Measurements from ENCODE around the gene ELOVL7. TPM values are rescaled to one million over a fixed set of nuclear protein-coding genes. Genes with fewer than 3 reads are reported as not detected.
"Not testable (repeated sequence)": the region's sequence is repeated elsewhere in the genome, so short reads cannot be mapped to it uniquely, and the experiment has no call there.

ELOVL7 gene
- total and polyA plus RNA-seq, 4 experiments from 2014 or later: not detected

- H3K36me3 ChIP-seq (ENCODE audit: insufficient read depth, low read length): no peaks in the 10 kb centered on the region
- ChIA-PET POLR2A (ENCODE audit: partially characterized antibody) (no interaction called here), CTCF (ENCODE audit: partially characterized antibody) (no interaction called here)
- no peak for DNase-seq
- H3K4me1 ChIP-seq (ENCODE audit: insufficient read depth, low read length): no peaks in the 10 kb centered on the region
- no peak overlapping the region for H3K27ac ChIP-seq (ENCODE audit: low read depth, low read length)
- no peaks in the 10 kb centered on the region for H3K9me3 ChIP-seq (ENCODE audit: control insufficient read depth in 1 of 2, low read length in 2 of 2)
- no peak overlapping the region for H3K4me3 ChIP-seq (ENCODE audit: low read length in 2 of 2)
- Mint-ChIP-seq H3K4me3 (no peak overlapping the region), H3K9me3 (peaks cover 0 to 7% (median 0%) of the 10 kb centered on the region in 8 donors), H3K27me3 (peaks cover 1% of the 10 kb centered on the region in 2 donors), H3K4me1 (no peaks in the 10 kb centered on the region), H3K27ac (no peak overlapping the region), H3K36me3 (no peaks in the 10 kb centered on the region)
- no peaks in the 10 kb centered on the region for H3K27me3 ChIP-seq (ENCODE audit: insufficient read depth, low read length)
- intact Hi-C loops (cut with micrococcal nuclease): no loop called here
Observed at GRCh38 chr5:60806591-60807243, 37.4 kb downstream of the ELOVL7 start.

- Mint-ChIP-seq H3K36me3 (no peaks in the 10 kb centered on the region), H3K27ac (no peak overlapping the region), H3K4me3 (no peak overlapping the region), H3K4me1 (no peaks in the 10 kb centered on the region), H3K27me3 (peaks cover 1% of the 10 kb centered on the region in 2 donors), H3K9me3 (peaks cover 0 to 7% (median 0%) of the 10 kb centered on the region in 8 donors)
- intact Hi-C loops (cut with micrococcal nuclease): no loop called here
- Histone ChIP-seq H3K4me3 (ENCODE audit: low read length in 2 of 2) (no peak overlapping the region), H3K4me1 (ENCODE audit: insufficient read depth, low read length) (no peaks in the 10 kb centered on the region), H3K36me3 (ENCODE audit: insufficient read depth, low read length) (no peaks in the 10 kb centered on the region), H3K9me3 (ENCODE audit: control insufficient read depth in 1 of 2, low read length in 2 of 2) (no peaks in the 10 kb centered on the region), H3K27ac (ENCODE audit: low read depth, low read length) (no peak overlapping the region), H3K27me3 (ENCODE audit: insufficient read depth, low read length) (no peaks in the 10 kb centered on the region)
- DNase-seq: no peak
- POLR2A ChIA-PET (ENCODE audit: partially characterized antibody): no interaction called here
- CTCF ChIA-PET (ENCODE audit: partially characterized antibody): no interaction called here
Observed at GRCh38 chr5:60805463-60805862, 38.6 kb downstream of the ELOVL7 start.

GRCh38 chr5:60803712-60804111 is 40.4 kb downstream of the ELOVL7 start:
- POLR2A ChIA-PET (ENCODE audit: partially characterized antibody): no interaction called here
- Mint-ChIP-seq H3K4me3 (no peak overlapping the region), H3K4me1 (no peaks in the 10 kb centered on the region), H3K27me3 (peaks cover 1% of the 10 kb centered on the region in 2 donors), H3K27ac (no peak overlapping the region), H3K9me3 (peaks cover 0 to 7% (median 0%) of the 10 kb centered on the region in 8 donors), H3K36me3 (no peaks in the 10 kb centered on the region)
- CTCF ChIA-PET (ENCODE audit: partially characterized antibody): no interaction called here
- Histone ChIP-seq H3K27me3 (ENCODE audit: insufficient read depth, low read length) (no peaks in the 10 kb centered on the region), H3K27ac (ENCODE audit: low read depth, low read length) (no peak overlapping the region), H3K36me3 (ENCODE audit: insufficient read depth, low read length) (no peaks in the 10 kb centered on the region), H3K4me3 (ENCODE audit: low read length in 2 of 2) (no peak overlapping the region), H3K9me3 (ENCODE audit: control insufficient read depth in 1 of 2, low read length in 2 of 2) (no peaks in the 10 kb centered on the region), H3K4me1 (ENCODE audit: insufficient read depth, low read length) (no peaks in the 10 kb centered on the region)
- DNase-seq: no peak
- intact Hi-C loops (cut with micrococcal nuclease): no loop called here

- intact Hi-C loops (cut with micrococcal nuclease): no loop called here
- no peak overlapping the region for H3K27ac Mint-ChIP-seq
- no peaks in the 10 kb centered on the region for H3K4me1 ChIP-seq (ENCODE audit: insufficient read depth, low read length)
- no peaks in the 10 kb centered on the region for H3K4me1 Mint-ChIP-seq
- no peak overlapping the region for H3K27ac ChIP-seq (ENCODE audit: low read depth, low read length)
- no peaks in the 10 kb centered on the region for H3K36me3 ChIP-seq (ENCODE audit: insufficient read depth, low read length)
- DNase-seq: no peak
- ChIA-PET POLR2A (ENCODE audit: partially characterized antibody) (no interaction called here), CTCF (ENCODE audit: partially characterized antibody) (no interaction called here)
- no peak overlapping the region for H3K4me3 ChIP-seq (ENCODE audit: low read length in 2 of 2)
- no peaks in the 10 kb centered on the region for H3K9me3 ChIP-seq (ENCODE audit: control insufficient read depth in 1 of 2, low read length in 2 of 2)
- H3K9me3 Mint-ChIP-seq: peaks cover 0 to 7% (median 0%) of the 10 kb centered on the region in 8 donors
- no peaks in the 10 kb centered on the region for H3K36me3 Mint-ChIP-seq
- no peak overlapping the region for H3K4me3 Mint-ChIP-seq
- no peaks in the 10 kb centered on the region for H3K27me3 ChIP-seq (ENCODE audit: insufficient read depth, low read length)
- H3K27me3 Mint-ChIP-seq: peaks cover 1% of the 10 kb centered on the region in 2 donors
Observed at GRCh38 chr5:60802986-60803385, 41.1 kb downstream of the ELOVL7 start.

- H3K27ac Mint-ChIP-seq: no peak overlapping the region
- H3K4me1 ChIP-seq (ENCODE audit: insufficient read depth, low read length): no peaks in the 10 kb centered on the region
- ChIA-PET CTCF (ENCODE audit: partially characterized antibody) (no interaction called here), POLR2A (ENCODE audit: partially characterized antibody) (no interaction called here)
- no peaks in the 10 kb centered on the region for H3K36me3 Mint-ChIP-seq
- no peaks in the 10 kb centered on the region for H3K36me3 ChIP-seq (ENCODE audit: insufficient read depth, low read length)
- H3K27me3 ChIP-seq (ENCODE audit: insufficient read depth, low read length): no peaks in the 10 kb centered on the region
- no peaks in the 10 kb centered on the region for H3K4me1 Mint-ChIP-seq
- peaks cover 0 to 7% (median 0%) of the 10 kb centered on the region in 8 donors for H3K9me3 Mint-ChIP-seq
- peaks cover 0 to 3% of the 10 kb centered on the region in 2 donors for H3K27me3 Mint-ChIP-seq
- intact Hi-C loops (cut with micrococcal nuclease): no loop called here
- H3K4me3 Mint-ChIP-seq: no peak overlapping the region
- DNase-seq: no peak
- no peaks in the 10 kb centered on the region for H3K9me3 ChIP-seq (ENCODE audit: control insufficient read depth in 1 of 2, low read length in 2 of 2)
- no peak overlapping the region for H3K4me3 ChIP-seq (ENCODE audit: low read length in 2 of 2)
- H3K27ac ChIP-seq (ENCODE audit: low read depth, low read length): no peak overlapping the region
Observed at GRCh38 chr5:60802226-60802625, 41.8 kb downstream of the ELOVL7 start.

- no peaks in the 10 kb centered on the region for H3K9me3 ChIP-seq (ENCODE audit: control insufficient read depth in 1 of 2, low read length in 2 of 2)
- Mint-ChIP-seq H3K27ac (no peak overlapping the region), H3K27me3 (peaks cover 4 to 6% of the 10 kb centered on the region in 2 donors), H3K9me3 (no peaks in the 10 kb centered on the region), H3K4me3 (no peak overlapping the region), H3K36me3 (no peaks in the 10 kb centered on the region), H3K4me1 (no peaks in the 10 kb centered on the region)
- no peaks in the 10 kb centered on the region for H3K27me3 ChIP-seq (ENCODE audit: insufficient read depth, low read length)
- H3K4me3 ChIP-seq (ENCODE audit: low read length in 2 of 2): no peak overlapping the region
- no peak overlapping the region for H3K27ac ChIP-seq (ENCODE audit: low read depth, low read length)
- H3K4me1 ChIP-seq (ENCODE audit: insufficient read depth, low read length): no peaks in the 10 kb centered on the region
- H3K36me3 ChIP-seq (ENCODE audit: insufficient read depth, low read length): no peaks in the 10 kb centered on the region
- no peak for DNase-seq
- intact Hi-C loops (cut with micrococcal nuclease): no loop called here
- ChIA-PET POLR2A (ENCODE audit: partially characterized antibody) (no interaction called here), CTCF (ENCODE audit: partially characterized antibody) (no interaction called here)
Observed at GRCh38 chr5:60797482-60798153, 46.5 kb downstream of the ELOVL7 start.

- H3K36me3 Mint-ChIP-seq, H3K4me1 Mint-ChIP-seq: not testable (repeated sequence)
Observed at GRCh38 chr5:60795424-60795950, 48.6 kb downstream of the ELOVL7 start.

More at GRCh38 chr5:60795424-60795950, 48.6 kb downstream of the ELOVL7 start:
- H3K27ac Mint-ChIP-seq; H3K27ac ChIP-seq (ENCODE audit: low read depth, low read length); H3K9me3 Mint-ChIP-seq; DNase-seq; H3K27me3 Mint-ChIP-seq; intact Hi-C loops (cut with micrococcal nuclease); CTCF ChIA-PET (ENCODE audit: partially characterized antibody); H3K4me1 ChIP-seq (ENCODE audit: insufficient read depth, low read length); H3K27me3 ChIP-seq (ENCODE audit: insufficient read depth, low read length); H3K36me3 ChIP-seq (ENCODE audit: insufficient read depth, low read length); H3K4me3 Mint-ChIP-seq; H3K9me3 ChIP-seq (ENCODE audit: control insufficient read depth in 1 of 2, low read length in 2 of 2); H3K4me3 ChIP-seq (ENCODE audit: low read length in 2 of 2); POLR2A ChIA-PET (ENCODE audit: partially characterized antibody): not testable (repeated sequence)

Data from CD4-positive, alpha-beta memory T cell (primary cell).